ENCODE measurements around the gene LRPPRC. TPM values are rescaled to one million over a fixed set of nuclear protein-coding genes. Genes with fewer than 3 reads are reported as not detected.
"Not testable (repeated sequence)": the region's sequence is repeated elsewhere in the genome, so short reads cannot be mapped to it uniquely, and the experiment has no call there.

LRPPRC gene
- total RNA-seq, 4 donors from 2014 or later, result 75.9 to 95.3 (median 81.5) TPM

- H3K4me1 ChIP-seq, result peaks cover 0 to 11% of the 10 kb centered on the region in 2 donors
Observed at GRCh38 chr2:44038277-44038676, 42.5 kb upstream of the LRPPRC start.

GRCh38 chr2:44037221-44037620 lies 41.4 kb upstream of the LRPPRC start:
- Histone ChIP-seq H3K4me1 (peaks cover 0 to 13% of the 10 kb centered on the region in 2 donors), H3K27me3 (no peaks in the 10 kb centered on the region), H3K4me3 (no peak overlapping the region), H3K36me3 (no peaks in the 10 kb centered on the region), H3K9me3 (no peaks in the 10 kb centered on the region), H3K27ac (no peak overlapping the region)
- intact Hi-C loops (cut with DNase I; ENCODE audit: low total_unique reads) (no loop called here), in situ Hi-C loops (cut with MboI; ENCODE audit: low sequenced_read_pairs in 4 of 4) (loop anchor here in 2 of 4 donors (25.0 kb wide), 3 partner anchors 450 to 925 kb away; partner anchors contain the start of gene SIX3 (in 1 of the 2))
- TF ChIP-seq POLR2A (IDR thresholded peaks at IDR 0.05), result no peak
- TF ChIP-seq CTCF (IDR thresholded peaks at IDR 0.05 in 4 of 5, conservative IDR thresholded peaks at IDR 0.05 in 1 of 5), result no peak
- no peak for DNase-seq
- no peak for ATAC-seq

More at GRCh38 chr2:44038277-44038676, 42.5 kb upstream of the LRPPRC start:
- no peaks in the 10 kb centered on the region for H3K9me3 ChIP-seq
- no peaks in the 10 kb centered on the region for H3K36me3 ChIP-seq
- TF ChIP-seq CTCF (IDR thresholded peaks at IDR 0.05 in 4 of 5, conservative IDR thresholded peaks at IDR 0.05 in 1 of 5) (no peak), POLR2A (IDR thresholded peaks at IDR 0.05) (no peak)
- H3K27me3 ChIP-seq, result no peaks in the 10 kb centered on the region
- ATAC-seq (no peak), DNase-seq (no peak)
- in situ Hi-C loops (cut with MboI; ENCODE audit: low sequenced_read_pairs in 4 of 4) (loop anchor here in 2 of 4 donors (25.0 kb wide), 3 partner anchors 449 to 924 kb away; partner anchors contain the start of gene SIX3 (in 1 of the 2)), intact Hi-C loops (cut with DNase I; ENCODE audit: low total_unique reads) (no loop called here)
- no peak overlapping the region for H3K27ac ChIP-seq
- H3K4me3 ChIP-seq, result no peak overlapping the region

GRCh38 chr2:44033947-44034346 lies 38.2 kb upstream of the LRPPRC start:
- H3K27ac ChIP-seq, result peak overlapping the region in 3 of 4 donors; percentile 48 to 73 (median 60)
- no peaks in the 10 kb centered on the region for H3K27me3 ChIP-seq
- ATAC-seq (peak; percentile 96 to 97), DNase-seq (no peak)
- H3K9me3 ChIP-seq, result no peaks in the 10 kb centered on the region
- TF ChIP-seq POLR2A (IDR thresholded peaks at IDR 0.05), result no peak
- no peak for TF ChIP-seq CTCF (IDR thresholded peaks at IDR 0.05 in 4 of 5, conservative IDR thresholded peaks at IDR 0.05 in 1 of 5)
- H3K4me1 ChIP-seq, result peaks cover 0 to 13% of the 10 kb centered on the region in 2 donors
- in situ Hi-C loops (cut with MboI; ENCODE audit: low sequenced_read_pairs in 4 of 4) (loop anchor here in 2 of 4 donors (25.0 kb wide), 3 partner anchors 453 to 928 kb away; partner anchors contain the start of gene SIX3 (in 1 of the 2)), intact Hi-C loops (cut with DNase I; ENCODE audit: low total_unique reads) (no loop called here)
- no peak overlapping the region for H3K4me3 ChIP-seq
- no peaks in the 10 kb centered on the region for H3K36me3 ChIP-seq

GRCh38 chr2:44027076-44027475 lies 31.3 kb upstream of the LRPPRC start:
- H3K27me3 ChIP-seq; intact Hi-C loops (cut with DNase I; ENCODE audit: low total_unique reads); ATAC-seq; H3K4me1 ChIP-seq; H3K27ac ChIP-seq; H3K36me3 ChIP-seq; DNase-seq; H3K4me3 ChIP-seq; H3K9me3 ChIP-seq: not testable (repeated sequence)
- in situ Hi-C loops (cut with MboI; ENCODE audit: low sequenced_read_pairs in 4 of 4), result loop anchor here in 2 of 4 donors (25.0 kb wide), 3 partner anchors 460 to 935 kb away; partner anchors contain the start of gene SIX3 (in 1 of the 2)

GRCh38 chr2:44016282-44016681 lies 20.5 kb upstream of the LRPPRC start:
- H3K27me3 ChIP-seq, result peaks cover 0 to 4% (median 0%) of the 10 kb centered on the region in 3 donors
- H3K27ac ChIP-seq, result no peak overlapping the region
- intact Hi-C loops (cut with DNase I; ENCODE audit: low total_unique reads), result no loop called here
- H3K4me1 ChIP-seq, result no peaks in the 10 kb centered on the region
- in situ Hi-C loops (cut with MboI; ENCODE audit: low sequenced_read_pairs in 4 of 4), result no loop called here
- no peak for DNase-seq
- no peaks in the 10 kb centered on the region for H3K9me3 ChIP-seq
- TF ChIP-seq CTCF (IDR thresholded peaks at IDR 0.05 in 4 of 5, conservative IDR thresholded peaks at IDR 0.05 in 1 of 5) (no peak), POLR2A (IDR thresholded peaks at IDR 0.05) (no peak)
- ATAC-seq, result no peak
- H3K36me3 ChIP-seq, result no peaks in the 10 kb centered on the region
- H3K4me3 ChIP-seq, result no peak overlapping the region

All from gastrocnemius medialis (tissue), 4 donors.